Neural cell (in vitro differentiated cells): Measurements from ENCODE around the gene TMEM121B. TPM values are rescaled to one million over a fixed set of nuclear protein-coding genes. Genes with fewer than 3 reads are reported as not detected.

Experiments used
- H2AFZ ChIP-seq: fragments of 200-600, 300-800 bp; sonication (generic), shearing (Covaris generic); 2 replicates; pipeline ENCODE4 v1.6.0; 2014; ENCODE audit warnings: low read depth, mild to moderate bottlenecking, antibody characterized with exemption, low read length, moderate library complexity
- H3F3A ChIP-seq: fragments of 200-600 bp; shearing (Covaris generic); 2 replicates; pipeline ENCODE4 v1.6.1; 2016; ENCODE audit warnings: mild to moderate bottlenecking, moderate library complexity, mixed read lengths, antibody characterized with exemption, low read length; ENCODE audit not compliant: insufficient read depth, poor library complexity, severe bottlenecking
- H3K27ac ChIP-seq: fragments of 200-600, 300-800 bp; sonication (generic), shearing (Covaris generic); 2 replicates; pipeline ENCODE4 v1.5.1; 2014; ENCODE audit warnings: mild to moderate bottlenecking, low read length, moderate library complexity
- H3K27me3 ChIP-seq: fragments of 300-800, 200-600 bp; sonication (generic), shearing (Covaris generic); 2 replicates; pipeline ENCODE4 v1.6.0; 2014; ENCODE audit warnings: mild to moderate bottlenecking, low read depth, low read length, moderate library complexity; ENCODE audit not compliant: insufficient read depth
- H3K36me3 ChIP-seq: fragments of 300-800, 200-600 bp; sonication (generic), shearing (Covaris generic); 2 replicates; pipeline ENCODE4 v1.5.1; 2014; ENCODE audit warnings: mild to moderate bottlenecking, antibody characterized with exemption, low read length, moderate library complexity; ENCODE audit not compliant: insufficient read depth
- H3K4me2 ChIP-seq: fragments of 300-800, 200-600 bp; sonication (generic), shearing (Covaris generic); 2 replicates; pipeline ENCODE4 v1.6.0; 2014; ENCODE audit warnings: mild to moderate bottlenecking, low read length
- H3K4me3 ChIP-seq: fragments of 300-800, 200-600 bp; sonication (generic), shearing (Covaris generic); 2 replicates; pipeline ENCODE4 v1.5.1; 2014; ENCODE audit warnings: mild to moderate bottlenecking, low read length, moderate library complexity
- H3K79me2 ChIP-seq: fragments of 200-600 bp; shearing (Covaris generic); replicated peaks from 2 replicates; pipeline ENCODE4 v1.6.0; 2014; ENCODE audit warnings: mild to moderate bottlenecking, low read length, moderate library complexity; ENCODE audit not compliant: insufficient read depth
- H3K9ac ChIP-seq: fragments of 300-800, 200-600 bp; sonication (generic), shearing (Covaris generic); 2 replicates; pipeline ENCODE4 v1.6.1; 2016; ENCODE audit warnings: mild to moderate bottlenecking, low read length, mixed read lengths
- H3K9me2 ChIP-seq: fragments of 200-600 bp; shearing (Covaris generic); 2 replicates; pipeline ENCODE4 v1.6.1; 2016; ENCODE audit warnings: mild to moderate bottlenecking, low read length, mixed read lengths; ENCODE audit not compliant: insufficient read depth
- H3K9me3 ChIP-seq: fragments of 200-600, 300-800 bp; sonication (generic), shearing (Covaris generic); 2 replicates; pipeline ENCODE4 v1.6.1; 2016; ENCODE audit warnings: mild to moderate bottlenecking, mixed run types, low read length, moderate library complexity, mixed read lengths
- H4K20me1 ChIP-seq: fragments of 200-600 bp; shearing (Covaris generic); 2 replicates; pipeline ENCODE4 v1.6.1; 2016; ENCODE audit warnings: mild to moderate bottlenecking, mixed run types; ENCODE audit not compliant: insufficient read depth
- EP300 ChIP-seq: fragments of 450-650 bp; conservative IDR thresholded peaks from 2 replicates; pipeline ENCODE4 v1.6.1; 2014; ENCODE audit warnings: antibody characterized with exemption, mild to moderate bottlenecking, moderate library complexity; ENCODE audit not compliant: poor library complexity, severe bottlenecking
- EZH2 ChIP-seq: fragments of 200-600, 300-800 bp; shearing (Covaris generic), sonication (generic); IDR thresholded peaks from 2 replicates; pipeline ENCODE4 v1.6.1; 2014; ENCODE audit warnings: antibody characterized with exemption, low read length, borderline replicate concordance, mild to moderate bottlenecking; ENCODE audit not compliant: insufficient read depth, poor library complexity, severe bottlenecking
- MXI1 ChIP-seq: fragments of 450-650 bp; conservative IDR thresholded peaks from 2 replicates; pipeline ENCODE4 v1.6.1; 2014; ENCODE audit warnings: antibody characterized with exemption, mild to moderate bottlenecking; ENCODE audit not compliant: poor library complexity, severe bottlenecking
- POLR2AphosphoS5 ChIP-seq: IDR thresholded peaks from 2 replicates; pipeline ENCODE4 v1.6.1; 2012
- RAD21 ChIP-seq: fragments of 450-650 bp; conservative IDR thresholded peaks from 2 replicates; pipeline ENCODE4 v1.6.1; 2014; ENCODE audit warnings: antibody characterized with exemption, mild to moderate bottlenecking, moderate library complexity
- SMC3 ChIP-seq: fragments of 450-650 bp; conservative IDR thresholded peaks from 2 replicates; pipeline ENCODE4 v1.6.1; 2014; ENCODE audit warnings: antibody characterized with exemption, mild to moderate bottlenecking, moderate library complexity; ENCODE audit not compliant: poor library complexity
- TAF1 ChIP-seq: IDR thresholded peaks from 2 replicates; pipeline ENCODE4 v1.6.1; 2012; ENCODE audit warnings: low read depth
- polyA plus RNA-seq: library from polyadenylated mRNA; depleted of rRNA; stranded (reverse); fragments of >200 nt; gene quantifications from 2 replicates; pipeline ENCODE4 v1.2.3, GENCODE V29; 2014
- TF ChIP-seq, protein P1 (sequence below): IDR thresholded peaks from 2 replicates; pipeline ENCODE4 v1.6.1; 2012; ENCODE audit warnings: borderline replicate concordance
- TF ChIP-seq, protein P2 (sequence below): fragments of 450-650 bp; IDR thresholded peaks from 2 replicates; pipeline ENCODE4 v1.5.1; 2014; ENCODE audit warnings: antibody characterized with exemption, mild to moderate bottlenecking, moderate library complexity; ENCODE audit not compliant: poor library complexity, severe bottlenecking

TMEM121B gene
- polyA plus RNA-seq, 1 donor from 2014 or later = 15.8 TPM

DNA sequence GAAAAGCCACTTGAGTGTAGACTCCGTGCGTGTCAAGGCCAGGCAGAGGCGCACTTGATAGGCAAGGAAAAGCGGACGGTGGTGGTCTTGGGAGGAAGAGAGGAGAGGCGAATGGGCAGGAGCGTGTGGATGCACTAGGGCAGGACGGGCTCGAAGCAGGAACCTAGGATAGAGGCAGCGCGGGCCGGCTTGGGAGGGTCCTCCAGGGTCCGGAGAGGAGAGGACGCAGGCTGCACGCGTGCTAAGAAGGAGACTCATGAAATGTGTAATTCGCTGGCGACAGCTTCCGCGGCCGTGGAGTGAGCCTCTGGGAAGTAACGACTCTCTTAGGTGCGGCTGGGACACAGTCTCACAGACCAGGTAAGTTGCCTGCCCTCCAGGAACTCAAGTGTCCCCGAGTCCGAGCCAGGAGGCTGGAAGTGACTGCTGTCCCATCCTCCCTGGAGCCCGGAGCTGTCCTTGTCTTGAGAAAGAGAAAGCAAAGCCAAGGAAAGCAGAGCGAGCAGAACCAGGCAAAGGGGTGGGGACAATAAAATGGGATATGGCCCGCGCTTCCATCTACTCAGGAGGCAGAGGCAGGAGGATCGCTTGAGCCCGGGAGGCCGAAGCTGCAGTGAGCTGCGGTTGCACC, 37.2 kb downstream of the TMEM121B start:
- H3K27ac ChIP-seq = no peak overlapping the region
- no peak overlapping the region for H3K4me3 ChIP-seq
- H3K9me2 ChIP-seq = no peaks in the 10 kb centered on the region
- no peak overlapping the region for H2AFZ ChIP-seq
- no peaks in the 10 kb centered on the region for H3K79me2 ChIP-seq
- no peaks in the 10 kb centered on the region for H3F3A ChIP-seq
- no peak overlapping the region for H3K9ac ChIP-seq
- H3K9me3 ChIP-seq = no peaks in the 10 kb centered on the region
- TF ChIP-seq, protein P1, sequence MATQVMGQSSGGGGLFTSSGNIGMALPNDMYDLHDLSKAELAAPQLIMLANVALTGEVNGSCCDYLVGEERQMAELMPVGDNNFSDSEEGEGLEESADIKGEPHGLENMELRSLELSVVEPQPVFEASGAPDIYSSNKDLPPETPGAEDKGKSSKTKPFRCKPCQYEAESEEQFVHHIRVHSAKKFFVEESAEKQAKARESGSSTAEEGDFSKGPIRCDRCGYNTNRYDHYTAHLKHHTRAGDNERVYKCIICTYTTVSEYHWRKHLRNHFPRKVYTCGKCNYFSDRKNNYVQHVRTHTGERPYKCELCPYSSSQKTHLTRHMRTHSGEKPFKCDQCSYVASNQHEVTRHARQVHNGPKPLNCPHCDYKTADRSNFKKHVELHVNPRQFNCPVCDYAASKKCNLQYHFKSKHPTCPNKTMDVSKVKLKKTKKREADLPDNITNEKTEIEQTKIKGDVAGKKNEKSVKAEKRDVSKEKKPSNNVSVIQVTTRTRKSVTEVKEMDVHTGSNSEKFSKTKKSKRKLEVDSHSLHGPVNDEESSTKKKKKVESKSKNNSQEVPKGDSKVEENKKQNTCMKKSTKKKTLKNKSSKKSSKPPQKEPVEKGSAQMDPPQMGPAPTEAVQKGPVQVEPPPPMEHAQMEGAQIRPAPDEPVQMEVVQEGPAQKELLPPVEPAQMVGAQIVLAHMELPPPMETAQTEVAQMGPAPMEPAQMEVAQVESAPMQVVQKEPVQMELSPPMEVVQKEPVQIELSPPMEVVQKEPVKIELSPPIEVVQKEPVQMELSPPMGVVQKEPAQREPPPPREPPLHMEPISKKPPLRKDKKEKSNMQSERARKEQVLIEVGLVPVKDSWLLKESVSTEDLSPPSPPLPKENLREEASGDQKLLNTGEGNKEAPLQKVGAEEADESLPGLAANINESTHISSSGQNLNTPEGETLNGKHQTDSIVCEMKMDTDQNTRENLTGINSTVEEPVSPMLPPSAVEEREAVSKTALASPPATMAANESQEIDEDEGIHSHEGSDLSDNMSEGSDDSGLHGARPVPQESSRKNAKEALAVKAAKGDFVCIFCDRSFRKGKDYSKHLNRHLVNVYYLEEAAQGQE = no peak
- TF ChIP-seq EZH2 (no peak), TAF1 (no peak), RAD21 (no peak), MXI1 (no peak), SMC3 (no peak), EP300 (no peak)
- TF ChIP-seq, protein P2, sequence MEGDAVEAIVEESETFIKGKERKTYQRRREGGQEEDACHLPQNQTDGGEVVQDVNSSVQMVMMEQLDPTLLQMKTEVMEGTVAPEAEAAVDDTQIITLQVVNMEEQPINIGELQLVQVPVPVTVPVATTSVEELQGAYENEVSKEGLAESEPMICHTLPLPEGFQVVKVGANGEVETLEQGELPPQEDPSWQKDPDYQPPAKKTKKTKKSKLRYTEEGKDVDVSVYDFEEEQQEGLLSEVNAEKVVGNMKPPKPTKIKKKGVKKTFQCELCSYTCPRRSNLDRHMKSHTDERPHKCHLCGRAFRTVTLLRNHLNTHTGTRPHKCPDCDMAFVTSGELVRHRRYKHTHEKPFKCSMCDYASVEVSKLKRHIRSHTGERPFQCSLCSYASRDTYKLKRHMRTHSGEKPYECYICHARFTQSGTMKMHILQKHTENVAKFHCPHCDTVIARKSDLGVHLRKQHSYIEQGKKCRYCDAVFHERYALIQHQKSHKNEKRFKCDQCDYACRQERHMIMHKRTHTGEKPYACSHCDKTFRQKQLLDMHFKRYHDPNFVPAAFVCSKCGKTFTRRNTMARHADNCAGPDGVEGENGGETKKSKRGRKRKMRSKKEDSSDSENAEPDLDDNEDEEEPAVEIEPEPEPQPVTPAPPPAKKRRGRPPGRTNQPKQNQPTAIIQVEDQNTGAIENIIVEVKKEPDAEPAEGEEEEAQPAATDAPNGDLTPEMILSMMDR = no peak
- no peaks in the 10 kb centered on the region for H3K36me3 ChIP-seq
- peaks cover 46% of the 10 kb centered on the region for H3K27me3 ChIP-seq
- H4K20me1 ChIP-seq = no peaks in the 10 kb centered on the region
- no peak overlapping the region for H3K4me2 ChIP-seq

DNA sequence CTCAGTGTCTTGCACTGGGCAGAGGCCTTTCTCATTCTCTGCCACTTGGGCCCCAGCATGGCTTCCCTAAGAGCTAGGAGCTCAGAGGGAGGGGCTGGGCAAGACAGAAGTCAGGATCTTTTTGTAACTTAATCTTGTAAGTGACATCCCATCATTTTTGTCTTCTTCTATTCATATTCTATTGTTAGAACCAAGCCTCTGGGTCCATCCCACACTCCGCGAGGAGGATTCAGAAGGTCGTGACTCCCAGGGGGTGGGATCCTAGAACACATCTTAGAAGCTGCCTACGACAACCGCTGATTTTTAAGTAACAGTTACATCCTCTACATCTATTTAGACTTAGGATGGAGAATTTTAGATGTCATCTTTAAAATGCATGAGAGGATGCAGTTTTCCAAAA, 37.9 kb downstream of the TMEM121B start:
- H3K27me3 ChIP-seq = peaks cover 46% of the 10 kb centered on the region
- H3K4me2 ChIP-seq = no peak overlapping the region
- H3K9ac ChIP-seq = no peak overlapping the region

More for the DNA sequence above, 37.9 kb downstream of the TMEM121B start:
- H3K36me3 ChIP-seq = no peaks in the 10 kb centered on the region
- no peak overlapping the region for H3K4me3 ChIP-seq
- H3K9me3 ChIP-seq = no peaks in the 10 kb centered on the region
- H2AFZ ChIP-seq = no peak overlapping the region
- H3F3A ChIP-seq = no peaks in the 10 kb centered on the region
- TF ChIP-seq, protein P2 = no peak
- no peak for TF ChIP-seq MXI1
- no peak for TF ChIP-seq EZH2
- TF ChIP-seq TAF1 = no peak
- no peak for TF ChIP-seq RAD21
- TF ChIP-seq EP300 = no peak
- no peak for TF ChIP-seq POLR2AphosphoS5
- TF ChIP-seq SMC3 = no peak
- TF ChIP-seq, protein P1 = no peak
- no peaks in the 10 kb centered on the region for H3K9me2 ChIP-seq
- no peaks in the 10 kb centered on the region for H4K20me1 ChIP-seq
- H3K79me2 ChIP-seq = no peaks in the 10 kb centered on the region
- no peak overlapping the region for H3K27ac ChIP-seq
